CD14-positive monocyte (primary cell): ENCODE measurements around the gene WNT5B. TPM values are rescaled to one million over a fixed set of nuclear protein-coding genes. Genes with fewer than 3 reads are reported as not detected.

ENCODE experiments used
- DNase-seq, 3 donors: peaks; one replicate each; pipeline ENCODE4 v3.0.0-alpha.2; 2011 to 2022
- H2AFZ ChIP-seq: 2 replicates; pipeline ENCODE4 v1.6.0; 2012; ENCODE audit warnings: mild to moderate bottlenecking, low read depth, low read length, inconsistent platforms; ENCODE audit not compliant: insufficient read depth, poor library complexity, severe bottlenecking
- H3K27ac ChIP-seq, 2 donors: 1 replicate in 1 of 2; 2 replicates in 1 of 2; pipeline ENCODE4 v1.5.1; 2012 to 2013; ENCODE audit warnings: low read length in 2 of 2, control low read depth in 1 of 2, inconsistent platforms in 1 of 2, low read depth in 1 of 2, mild to moderate bottlenecking in 1 of 2
- H3K27me3 ChIP-seq, 2 donors: one replicate each; pipeline versions ENCODE4 v1.6.0 to v1.6.1; 2011 to 2013; ENCODE audit warnings: low read length in 2 of 2; ENCODE audit not compliant: control insufficient read depth in 2 of 2, insufficient read depth in 2 of 2
- H3K36me3 ChIP-seq, 2 donors: replicated peaks in 1 of 2; 1 replicate in 1 of 2; 2 replicates in 1 of 2; pipeline versions ENCODE4 v1.5.1 to v1.6.1; 2012 to 2013; ENCODE audit warnings: low read length in 2 of 2, control low read depth in 1 of 2, inconsistent platforms in 1 of 2, mild to moderate bottlenecking in 1 of 2; ENCODE audit not compliant: insufficient read depth in 2 of 2, control insufficient read depth in 1 of 2
- H3K4me1 ChIP-seq, 2 donors: 1 replicate in 1 of 2; 2 replicates in 1 of 2; pipeline versions ENCODE4 v1.5.1 to v1.6.1; 2012 to 2013; ENCODE audit warnings: low read length in 2 of 2, control low read depth in 1 of 2, inconsistent platforms in 1 of 2, mild to moderate bottlenecking in 1 of 2, moderate library complexity in 1 of 2; ENCODE audit not compliant: insufficient read depth in 2 of 2, control insufficient read depth in 1 of 2
- H3K4me2 ChIP-seq: replicated peaks from 2 replicates; pipeline ENCODE3; 2012; ENCODE audit warnings: low read length, moderate library complexity, mild to moderate bottlenecking; ENCODE audit not compliant: poor library complexity, severe bottlenecking; ENCODE audit errors: extremely low read depth
- H3K4me3 ChIP-seq, 3 experiments: fragments of 200-600 bp in 1 of 3; sonication (generic) in 1 of 3; replicated peaks in 1 of 3; 1 replicate in 2 of 3; 2 replicates in 1 of 3; pipeline ENCODE4 v1.5.1; 2011 to 2013; ENCODE audit warnings: low read length in 3 of 3, mild to moderate bottlenecking in 3 of 3, control low read depth in 2 of 3, low read depth in 2 of 3, inconsistent platforms in 1 of 3, moderate library complexity in 1 of 3
- H3K79me2 ChIP-seq: 2 replicates; pipeline ENCODE4 v1.6.0; 2012; ENCODE audit warnings: mild to moderate bottlenecking, control low read depth, inconsistent platforms, low read length, moderate library complexity; ENCODE audit not compliant: insufficient read depth
- H3K9ac ChIP-seq: 2 replicates; pipeline ENCODE4 v1.6.0; 2017; ENCODE audit warnings: low read length, mild to moderate bottlenecking; ENCODE audit not compliant: insufficient read depth, poor library complexity, severe bottlenecking
- H3K9me3 ChIP-seq, 2 donors: replicated peaks in 1 of 2; 1 replicate in 1 of 2; 2 replicates in 1 of 2; pipeline versions ENCODE4 v1.5.1 to v1.6.1; 2012 to 2013; ENCODE audit warnings: low read length in 2 of 2, control low read depth in 1 of 2; ENCODE audit not compliant: control insufficient read depth in 1 of 2, insufficient read depth in 1 of 2
- H4K20me1 ChIP-seq: 2 replicates; pipeline ENCODE4 v1.6.0; 2012; ENCODE audit warnings: mild to moderate bottlenecking, low read length, control low read depth, moderate library complexity; ENCODE audit not compliant: insufficient read depth
- H3K27ac Mint-ChIP-seq, 7 donors: one replicate each; pipeline ENCODE4 v1.8.0; 2020; ENCODE audit warnings: mild to moderate bottlenecking in 7 of 7, mixed read lengths in 7 of 7, moderate library complexity in 6 of 7, inconsistent platforms in 2 of 7
- H3K27me3 Mint-ChIP-seq, 3 donors: one replicate each; pipeline ENCODE4 v1.8.0; 2021 to 2022; ENCODE audit warnings: low read depth in 3 of 3, mild to moderate bottlenecking in 3 of 3, mixed read lengths in 3 of 3, moderate library complexity in 3 of 3, inconsistent platforms in 1 of 3
- H3K36me3 Mint-ChIP-seq, 2 donors: one replicate each; pipeline ENCODE4 v1.8.0; 2020; ENCODE audit warnings: mixed read lengths in 2 of 2, inconsistent platforms in 1 of 2, mild to moderate bottlenecking in 1 of 2
- H3K4me1 Mint-ChIP-seq: one replicate; pipeline ENCODE4 v1.8.0; 2020; ENCODE audit warnings: mild to moderate bottlenecking, mixed read lengths
- H3K4me3 Mint-ChIP-seq, 2 donors: one replicate each; pipeline ENCODE4 v1.8.0; 2020; ENCODE audit warnings: mild to moderate bottlenecking in 2 of 2, mixed read lengths in 2 of 2, moderate library complexity in 1 of 2
- H3K9me3 Mint-ChIP-seq, 7 donors: one replicate each; pipeline ENCODE4 v1.8.0; 2020 to 2022; ENCODE audit warnings: mixed read lengths in 7 of 7, mild to moderate bottlenecking in 6 of 7, moderate library complexity in 6 of 7, inconsistent platforms in 2 of 7
- CTCF ChIP-seq: fragments of 200-600 bp; IDR thresholded peaks from one replicate; pipeline ENCODE4 v1.8.0; 2022; ENCODE audit warnings: antibody characterized with exemption, mild to moderate bottlenecking
- WGBS: methylation state at CpG from one replicate; pipeline ENCODE4 v1.1.5; 2013; ENCODE audit warnings: missing lambda C conversion rate; ENCODE audit not compliant: insufficient coverage; 5-methylcytosine and 5-hydroxymethylcytosine counted together
- intact Hi-C, 2 donors: fragments of 100-400 bp; cut with micrococcal nuclease; formaldehyde crosslinking; loops; one replicate each; pipeline versions ENCODE4 v1.15.0 to v1.15.1; 2023
- polyA plus RNA-seq, 3 donors: library from polyadenylated mRNA; depleted of rRNA in 1 of 3; unstranded in 2 of 3; stranded (reverse) in 1 of 3; fragments of 300-500 nt in 2 of 3; fragments of >200 nt in 1 of 3; fragmentation: Illumina TruSeq in 2 of 3; gene quantifications; 1 replicate in 2 of 3; 2 replicates in 1 of 3; pipeline ENCODE4 v1.2.3, GENCODE V29; 2012 to 2021

Gene WNT5B
- polyA plus RNA-seq, 3 donors = 2.7 to 4.1 (median 3.1) TPM

GRCh38 chr12:1691123-1692007, 62.3 kb downstream of the WNT5B start:
- Mint-ChIP-seq H3K9me3 (no peaks in the 10 kb centered on the region), H3K36me3 (peaks cover 2 to 13% of the 10 kb centered on the region in 2 donors), H3K27me3 (peaks cover 0 to 2% (median 0%) of the 10 kb centered on the region in 3 donors), H3K4me1 (peaks cover 47% of the 10 kb centered on the region), H3K27ac (peak overlapping the region; percentile 87 to 99 (median 93)), H3K4me3 (peak overlapping the region; percentile 85 to 94)
- intact Hi-C loops = no loop called here
- H2AFZ ChIP-seq = peak overlapping the region; percentile 82
- peak overlapping the region; percentile 81 to 93 for H3K27ac ChIP-seq
- no peaks in the 10 kb centered on the region for H3K27me3 ChIP-seq
- H3K79me2 ChIP-seq = peaks cover 54% of the 10 kb centered on the region
- H3K9me3 ChIP-seq = no peaks in the 10 kb centered on the region
- peaks cover 40% of the 10 kb centered on the region for H4K20me1 ChIP-seq
- no peaks in the 10 kb centered on the region for H3K36me3 ChIP-seq
- DNase-seq = peak in 1 of 3 donors; percentile 24
- peak overlapping the region; percentile 89 for H3K9ac ChIP-seq
- TF ChIP-seq CTCF = no peak
- H3K4me1 ChIP-seq = peaks cover 35 to 45% of the 10 kb centered on the region in 2 donors
- H3K4me2 ChIP-seq = peak overlapping the region; percentile 80
- under 1% methylated on average over 38 of the region's 56 CpGs for WGBS
- peak overlapping the region; percentile 57 to 91 (median 91) for H3K4me3 ChIP-seq

- Histone ChIP-seq H3K36me3 (no peaks in the 10 kb centered on the region), H3K9ac (peak overlapping the region; percentile 89), H3K4me2 (peak overlapping the region; percentile 80), H4K20me1 (peaks cover 49% of the 10 kb centered on the region), H3K27me3 (no peaks in the 10 kb centered on the region), H3K4me3 (peak overlapping the region in 2 of 3 experiments; percentile 57 to 91), H3K4me1 (peaks cover 38 to 48% of the 10 kb centered on the region in 2 donors), H3K79me2 (peaks cover 63% of the 10 kb centered on the region), H2AFZ (no peak overlapping the region), H3K27ac (peak overlapping the region in 1 of 2 donors; percentile 79), H3K9me3 (no peaks in the 10 kb centered on the region)
- peaks cover 55% of the 10 kb centered on the region for H3K4me1 Mint-ChIP-seq
- H3K27me3 Mint-ChIP-seq = peaks cover 0 to 2% (median 0%) of the 10 kb centered on the region in 3 donors
- peak; percentile 23 to 43 (median 24) for DNase-seq
- TF ChIP-seq CTCF = no peak
- H3K4me3 Mint-ChIP-seq = peak overlapping the region; percentile 85 to 94
- H3K9me3 Mint-ChIP-seq = no peaks in the 10 kb centered on the region
- H3K27ac Mint-ChIP-seq = peak overlapping the region in 6 of 7 donors; percentile 91 to 99 (median 92)
- intact Hi-C loops = no loop called here
- peaks cover 5 to 13% of the 10 kb centered on the region in 2 donors for H3K36me3 Mint-ChIP-seq
- no CpG with 5 or more reads among the region's 4 CpGs for whole genome bisulfite sequencing
Observed at GRCh38 chr12:1692226-1692625, 63.2 kb downstream of the WNT5B start.
